Psoas muscle (tissue), 8 donors: ENCODE data around the gene ARHGAP15. TPM values are rescaled to one million over a fixed set of nuclear protein-coding genes. Genes with fewer than 3 reads are reported as not detected.

ENCODE experiments used
- ATAC-seq, 4 donors: fragments of 200-7000 bp; cut with Tn5 transposase; one replicate each; pipeline ENCODE4 v1.9.1; 2020; ENCODE audit warnings: moderate library complexity in 3 of 4, mild to moderate bottlenecking in 2 of 4
- DNase-seq, 2 donors: peaks; one replicate each; pipeline ENCODE4 v3.0.0-alpha.2; 2020
- H3K27ac ChIP-seq: fragments of 200-600 bp; one replicate; pipeline ENCODE4 v1.8.0; 2022
- H3K27me3 ChIP-seq, 3 donors: fragments of 200-600 bp in 1 of 3; one replicate each; pipeline versions ENCODE4 v1.6.1 to v1.8.0; 2013 to 2022; ENCODE audit warnings: low read length in 2 of 3, mild to moderate bottlenecking in 2 of 3, moderate library complexity in 1 of 3; ENCODE audit not compliant: insufficient read depth in 3 of 3
- H3K36me3 ChIP-seq, 2 donors: fragments of 200-600 bp in 1 of 2; one replicate each; pipeline versions ENCODE4 v1.6.1 to v1.8.0; 2013 to 2022; ENCODE audit warnings: low read depth in 1 of 2, mild to moderate bottlenecking in 1 of 2, moderate library complexity in 1 of 2; ENCODE audit not compliant: insufficient read depth in 1 of 2
- H3K4me1 ChIP-seq: fragments of 200-600 bp; one replicate; pipeline ENCODE4 v1.8.0; 2022
- H3K4me3 ChIP-seq: fragments of 200-600 bp; one replicate; pipeline ENCODE4 v1.8.0; 2022; ENCODE audit warnings: mild to moderate bottlenecking
- H3K9me3 ChIP-seq: fragments of 200-600 bp; one replicate; pipeline ENCODE4 v1.8.0; 2022
- WGBS, 3 donors: extraction: QIAGEN DNeasy Blood & Tissue Kit; methylation state at CpG; one replicate each; pipeline versions ENCODE4 v1.1.6 to v1.1.7; 2013; 5-methylcytosine and 5-hydroxymethylcytosine counted together
- intact Hi-C, 2 donors: fragments of 100-400 bp; cut with DNase I; formaldehyde crosslinking; loops; one replicate each; pipeline versions ENCODE4 v1.11.0 to v1.14.2; 2022
- polyA plus RNA-seq, 3 donors: library from polyadenylated mRNA; stranded (reverse); fragments of 200-250 nt; gene quantifications; one replicate each; pipeline ENCODE4 v1.2.3, GENCODE V29; 2013
- total RNA-seq, 4 donors: library from RNA; stranded (reverse); fragmentation: NEBNext Ultra II Directional in 2 of 4; extraction: Animal tissue kit (Norgen Biotek cat#: 25700) in 2 of 4; gene quantifications; one replicate each; pipeline versions ENCODE4 v1.2.1 to v1.2.4, GENCODE V29; 2021 to 2023
- TF ChIP-seq, protein P1 (sequence below): fragments of 200-600 bp; IDR thresholded peaks from one replicate; pipeline ENCODE4 v1.8.0; 2022; ENCODE audit warnings: antibody characterized with exemption
- donor health status: healthy with polysubstance abuse.
- donor health status: DM: no; HTN: no; CAD: no; lungs with moderate emphysema.
- donor health status: Bipolar disorder and iron deficiency.
- donor health status: healthy.
- donor health status: DM: yes; HTN: yes; CAD: no.
- donor health status: DM: no; HTN: no; CAD: no.
- donor health status: DM: no; HTN: no; CAD: no.
- donor health status: DM: yes; HTN: yes; CAD: no.

Gene ARHGAP15
- total and polyA plus RNA-seq, 7 donors = 0.49 to 3.1 (median 0.95) TPM

DNA sequence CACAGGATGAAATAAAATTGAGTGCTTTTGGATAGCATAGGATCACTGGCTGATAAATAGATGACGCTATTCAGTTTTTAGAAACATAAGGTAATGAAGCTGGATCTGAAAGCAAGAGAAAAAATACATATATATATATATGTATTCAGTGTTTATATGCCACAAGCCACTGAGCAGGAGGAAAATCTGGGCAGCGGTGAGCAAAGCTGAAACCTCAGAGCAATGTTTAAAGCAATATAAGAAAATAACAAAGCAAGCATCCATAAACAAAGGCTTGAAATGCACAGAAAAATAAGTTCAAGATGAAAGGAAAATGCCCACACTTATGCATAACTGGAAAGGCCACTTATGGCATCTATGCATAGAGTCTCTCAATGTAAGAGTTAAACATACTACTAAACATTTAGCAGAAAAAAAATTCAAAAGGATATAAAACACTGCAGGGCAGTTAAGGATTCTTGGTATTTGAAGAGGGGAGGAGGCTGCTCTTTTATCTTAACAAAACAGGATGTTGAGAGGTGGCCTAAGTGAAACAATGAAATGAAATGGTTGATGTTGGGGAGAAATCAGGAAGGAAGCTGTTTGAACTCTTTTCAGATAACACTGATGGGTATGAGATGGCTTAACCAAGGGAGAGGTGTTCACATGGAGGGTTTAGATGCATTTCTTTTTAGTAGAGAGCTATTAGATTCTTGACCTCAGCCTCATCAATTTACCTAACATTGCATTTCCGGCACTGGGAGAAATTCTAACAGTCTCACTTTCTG lies 129.1 kb downstream of the ARHGAP15 start:
- Histone ChIP-seq H3K9me3 (no peaks in the 10 kb centered on the region), H3K27me3 (no peaks in the 10 kb centered on the region), H3K4me3 (no peak overlapping the region), H3K4me1 (no peaks in the 10 kb centered on the region), H3K36me3 (no peaks in the 10 kb centered on the region), H3K27ac (no peak overlapping the region)
- WGBS, 3 donors = 73 to 88% (median 87%) methylated on average over 3 of the region's 3 CpGs
- no peak for DNase-seq
- intact Hi-C loops = loop anchor here in 1 of 2 donors (5.0 to 10.0 kb wide), 3 partner anchors 94 to 224 kb away; no protein-coding TSS in a partner anchor
- TF ChIP-seq, protein P1, sequence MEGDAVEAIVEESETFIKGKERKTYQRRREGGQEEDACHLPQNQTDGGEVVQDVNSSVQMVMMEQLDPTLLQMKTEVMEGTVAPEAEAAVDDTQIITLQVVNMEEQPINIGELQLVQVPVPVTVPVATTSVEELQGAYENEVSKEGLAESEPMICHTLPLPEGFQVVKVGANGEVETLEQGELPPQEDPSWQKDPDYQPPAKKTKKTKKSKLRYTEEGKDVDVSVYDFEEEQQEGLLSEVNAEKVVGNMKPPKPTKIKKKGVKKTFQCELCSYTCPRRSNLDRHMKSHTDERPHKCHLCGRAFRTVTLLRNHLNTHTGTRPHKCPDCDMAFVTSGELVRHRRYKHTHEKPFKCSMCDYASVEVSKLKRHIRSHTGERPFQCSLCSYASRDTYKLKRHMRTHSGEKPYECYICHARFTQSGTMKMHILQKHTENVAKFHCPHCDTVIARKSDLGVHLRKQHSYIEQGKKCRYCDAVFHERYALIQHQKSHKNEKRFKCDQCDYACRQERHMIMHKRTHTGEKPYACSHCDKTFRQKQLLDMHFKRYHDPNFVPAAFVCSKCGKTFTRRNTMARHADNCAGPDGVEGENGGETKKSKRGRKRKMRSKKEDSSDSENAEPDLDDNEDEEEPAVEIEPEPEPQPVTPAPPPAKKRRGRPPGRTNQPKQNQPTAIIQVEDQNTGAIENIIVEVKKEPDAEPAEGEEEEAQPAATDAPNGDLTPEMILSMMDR = no peak
- ATAC-seq = no peak

DNA sequence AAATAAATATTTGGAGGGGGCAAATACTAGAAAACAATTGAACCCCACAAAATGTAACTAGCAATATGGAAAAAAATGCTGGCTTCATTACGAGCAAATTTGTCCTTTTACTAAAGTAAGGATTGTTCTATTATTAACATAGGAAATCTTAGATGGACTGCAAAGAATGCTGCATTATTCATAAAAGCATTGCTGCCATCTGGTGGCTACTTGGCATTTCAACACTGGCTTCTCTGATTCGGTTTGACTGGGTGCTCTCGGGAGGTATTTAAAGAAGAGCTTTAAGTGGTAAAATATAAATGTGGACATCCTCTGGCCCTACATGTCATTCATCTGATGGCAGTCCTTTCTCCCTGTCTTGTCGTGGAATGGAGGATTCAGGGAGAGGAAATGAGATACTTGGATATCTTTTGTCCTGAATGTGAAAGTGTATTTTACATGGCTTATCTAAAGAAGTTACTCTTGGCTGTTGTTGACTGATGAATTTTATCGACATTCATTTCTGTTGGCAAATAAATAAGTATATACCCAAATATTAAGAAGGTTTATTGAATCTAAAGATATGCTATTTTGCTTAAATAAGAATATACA lies 130.2 kb downstream of the ARHGAP15 start:
- peak in 1 of 4 donors; percentile 69 for ATAC-seq
- Histone ChIP-seq H3K27ac (no peak overlapping the region), H3K36me3 (no peaks in the 10 kb centered on the region), H3K27me3 (no peaks in the 10 kb centered on the region), H3K9me3 (no peaks in the 10 kb centered on the region), H3K4me3 (no peak overlapping the region), H3K4me1 (no peaks in the 10 kb centered on the region)
- intact Hi-C loops = loop anchor here in 1 of 2 donors (5.0 to 10.0 kb wide), 3 partner anchors 95 to 225 kb away; no protein-coding TSS in a partner anchor
- DNase-seq = peak; percentile 21 to 38
- TF ChIP-seq, protein P1 = peak; percentile 62
- 3 to 6% (median 3%) methylated on average over 5 of the region's 5 CpGs for WGBS, 3 donors

DNA sequence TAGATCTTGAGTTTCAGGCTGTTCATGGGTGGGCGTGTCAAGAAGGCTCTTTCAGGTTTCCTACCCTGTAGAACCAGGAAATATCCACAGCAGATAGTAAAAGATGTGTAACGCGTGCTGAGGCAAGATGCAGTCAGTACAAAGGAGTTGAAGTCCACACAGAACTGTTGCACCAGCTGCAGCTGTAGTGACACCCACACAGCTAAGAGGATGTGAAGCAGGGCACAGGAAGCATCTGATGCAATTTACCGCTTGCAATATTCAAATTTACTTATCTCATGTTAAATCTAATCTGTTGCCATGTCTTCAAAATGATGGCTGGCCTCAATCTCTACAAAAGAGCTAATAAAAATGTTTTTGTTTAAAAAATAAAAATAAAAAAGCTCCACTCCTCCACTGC lies 132.8 kb downstream of the ARHGAP15 start:
- TF ChIP-seq, protein P1 = no peak
- DNase-seq (no peak), ATAC-seq (no peak)
- Histone ChIP-seq H3K9me3 (no peaks in the 10 kb centered on the region), H3K4me1 (no peaks in the 10 kb centered on the region), H3K36me3 (no peaks in the 10 kb centered on the region), H3K4me3 (no peak overlapping the region), H3K27ac (no peak overlapping the region), H3K27me3 (no peaks in the 10 kb centered on the region)
- 73 to 79% (median 77%) methylated on average over 4 of the region's 4 CpGs for WGBS, 3 donors
- intact Hi-C loops = no loop called here

DNA sequence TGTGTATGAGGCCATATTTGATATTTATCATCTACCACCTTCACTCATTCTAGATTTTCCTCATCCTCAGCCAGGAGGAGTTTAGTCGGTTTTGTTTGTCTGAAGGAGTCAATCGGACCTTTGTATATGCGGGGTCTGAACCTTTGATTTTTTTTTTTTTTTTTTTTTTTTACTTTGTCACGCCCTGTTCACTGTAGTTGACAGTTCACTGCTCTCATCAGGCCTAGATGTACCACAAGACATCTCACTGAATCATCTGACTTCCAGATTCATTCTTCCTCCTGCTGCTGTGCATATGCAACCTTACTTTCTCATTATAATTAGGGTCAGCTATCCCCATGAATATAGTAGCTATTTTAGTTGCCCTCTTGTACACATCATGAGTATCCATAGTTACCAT lies 133.2 kb downstream of the ARHGAP15 start:
- TF ChIP-seq, protein P1 = no peak
- Histone ChIP-seq H3K27me3 (no peaks in the 10 kb centered on the region), H3K36me3 (no peaks in the 10 kb centered on the region), H3K4me1 (no peaks in the 10 kb centered on the region), H3K9me3 (no peaks in the 10 kb centered on the region), H3K4me3 (no peak overlapping the region), H3K27ac (no peak overlapping the region)
- ATAC-seq = no peak
- intact Hi-C loops = no loop called here
- no peak for DNase-seq
- WGBS, 3 donors = 93 to 96% (median 93%) methylated on average over 4 of the region's 4 CpGs
